Lower lobe of right lung (tissue), 2 donors: Measurements from ENCODE around the gene SOD3. TPM values are rescaled to one million over a fixed set of nuclear protein-coding genes. Genes with fewer than 3 reads are reported as not detected.

Experiments
- ATAC-seq, 2 donors: fragments of 200-7000 bp; cut with Tn5 transposase; one replicate each; pipeline ENCODE4 v1.9.1; 2020 to 2022; ENCODE audit warnings: mild to moderate bottlenecking in 2 of 2, moderate library complexity in 2 of 2
- DNase-seq: peaks from one replicate; pipeline ENCODE4 v3.0.0-alpha.2; 2020
- H3K27ac ChIP-seq: fragments of 200-600 bp; one replicate; pipeline ENCODE4 v1.8.0; 2022
- H3K27me3 ChIP-seq: fragments of 200-600 bp; one replicate; pipeline ENCODE4 v1.8.0; 2022; ENCODE audit warnings: low read depth
- H3K36me3 ChIP-seq: fragments of 200-600 bp; one replicate; pipeline ENCODE4 v1.8.0; 2022; ENCODE audit warnings: mild to moderate bottlenecking
- H3K4me1 ChIP-seq: fragments of 200-600 bp; one replicate; pipeline ENCODE4 v1.8.0; 2022
- H3K4me3 ChIP-seq: fragments of 200-600 bp; one replicate; pipeline ENCODE4 v1.8.0; 2022; ENCODE audit warnings: mild to moderate bottlenecking
- H3K9me3 ChIP-seq: fragments of 200-600 bp; one replicate; pipeline ENCODE4 v1.8.0; 2022
- CTCF ChIP-seq: fragments of 200-600 bp; IDR thresholded peaks from one replicate; pipeline ENCODE4 v1.8.0; 2022; ENCODE audit warnings: antibody characterized with exemption, mild to moderate bottlenecking
- intact Hi-C: fragments of 100-400 bp; cut with DNase I; formaldehyde crosslinking; loops from one replicate; pipeline ENCODE4 v1.11.0; 2022
- total RNA-seq: library from RNA; stranded (reverse); fragmentation: NEBNext Ultra II Directional; extraction: Animal tissue kit (Norgen Biotek cat#: 25700); gene quantifications from one replicate; pipeline ENCODE4 v1.2.1, GENCODE V29; 2021
- donor health status: DM: no; HTN: yes; CAD: no; lungs with severe emphysema.

The SOD3 gene
- total RNA-seq, 1 donor from 2014 or later, result 111 TPM

DNA sequence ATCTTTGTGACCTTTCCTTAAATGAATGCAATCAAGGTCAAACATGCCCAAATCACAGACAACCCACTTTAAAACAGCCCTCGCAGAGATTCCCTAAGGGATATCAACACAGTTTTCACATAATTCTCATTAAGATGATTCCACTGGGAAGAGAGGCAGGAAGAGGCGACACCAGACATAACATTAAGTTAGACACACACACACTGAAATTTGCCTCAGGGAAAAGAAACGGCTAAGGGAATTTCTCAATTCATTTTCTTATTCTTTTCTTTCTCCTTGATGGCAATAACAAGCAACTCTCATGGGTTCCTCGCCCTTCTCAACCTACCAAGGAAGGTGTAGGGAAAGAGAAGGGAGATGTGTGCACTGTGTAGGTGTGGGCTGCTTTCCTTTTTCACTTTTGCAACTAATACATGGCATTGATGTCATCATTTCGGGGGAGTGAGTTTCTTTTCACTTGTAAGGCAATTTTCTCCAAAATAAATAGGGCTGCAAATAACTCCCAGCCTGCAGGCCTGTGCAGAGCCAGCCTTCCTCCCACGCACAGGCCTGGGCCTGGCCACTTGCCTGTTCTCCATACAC is 41.4 kb downstream of the SOD3 start:
- Histone ChIP-seq H3K27ac (no peak overlapping the region), H3K36me3 (peaks cover 37% of the 10 kb centered on the region), H3K4me1 (no peaks in the 10 kb centered on the region), H3K4me3 (no peak overlapping the region), H3K9me3 (no peaks in the 10 kb centered on the region), H3K27me3 (no peaks in the 10 kb centered on the region)
- no peak for DNase-seq
- intact Hi-C loops, result no loop called here
- TF ChIP-seq CTCF, result no peak
- ATAC-seq, result no peak

DNA sequence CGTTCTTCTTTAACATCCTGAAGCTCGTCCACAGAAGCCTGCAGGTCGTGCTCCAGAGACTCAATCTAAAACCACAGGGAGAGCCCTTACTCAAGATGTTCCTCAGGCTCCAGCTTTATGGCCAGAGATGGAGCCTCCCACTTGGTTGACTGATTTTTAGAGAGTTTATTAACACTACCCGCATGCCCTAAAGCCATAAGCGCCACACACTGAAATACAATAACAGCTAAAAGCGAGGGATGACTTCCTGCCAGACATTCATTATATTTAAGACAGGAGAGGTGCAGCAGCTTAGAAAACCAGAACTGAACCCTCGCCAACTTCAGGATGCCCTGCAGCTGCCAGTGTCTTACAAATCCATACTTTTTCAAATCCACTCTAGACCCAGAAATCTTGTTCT is 42.0 kb downstream of the SOD3 start:
- ATAC-seq (no peak), DNase-seq (no peak)
- Histone ChIP-seq H3K36me3 (peaks cover 32% of the 10 kb centered on the region), H3K27me3 (no peaks in the 10 kb centered on the region), H3K9me3 (no peaks in the 10 kb centered on the region), H3K4me1 (no peaks in the 10 kb centered on the region), H3K4me3 (no peak overlapping the region), H3K27ac (no peak overlapping the region)
- intact Hi-C loops, result no loop called here
- no peak for TF ChIP-seq CTCF

GRCh38 chr4:24837781-24838180 is 42.4 kb downstream of the SOD3 start:
- peaks cover 3% of the 10 kb centered on the region for H3K4me1 ChIP-seq
- peaks cover 30% of the 10 kb centered on the region for H3K36me3 ChIP-seq
- no peak for DNase-seq
- H3K27me3 ChIP-seq, result no peaks in the 10 kb centered on the region
- TF ChIP-seq CTCF, result no peak
- no peak overlapping the region for H3K4me3 ChIP-seq
- no peaks in the 10 kb centered on the region for H3K9me3 ChIP-seq
- intact Hi-C loops, result no loop called here
- no peak for ATAC-seq
- H3K27ac ChIP-seq, result no peak overlapping the region

DNA sequence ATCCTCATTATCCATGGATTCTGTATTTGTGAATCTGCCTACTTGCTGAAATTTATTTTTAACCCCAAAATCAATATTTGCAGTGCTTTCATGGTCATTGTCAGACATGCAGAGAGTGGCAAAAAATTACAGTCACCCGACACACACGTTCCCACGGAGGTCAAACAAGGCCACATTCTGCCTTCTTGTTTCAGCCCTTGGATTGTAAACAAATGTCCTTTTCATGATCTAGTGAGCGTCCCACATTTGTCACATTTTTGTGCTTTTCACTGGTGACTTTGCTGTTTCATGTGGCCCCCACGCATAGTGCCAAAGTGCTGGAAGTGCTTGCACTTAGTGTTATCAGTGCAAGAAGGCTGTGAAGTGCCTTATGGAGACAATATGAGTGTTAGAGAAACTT is 45.0 kb downstream of the SOD3 start:
- Histone ChIP-seq H3K27me3 (no peaks in the 10 kb centered on the region), H3K9me3 (no peaks in the 10 kb centered on the region), H3K4me1 (peaks cover 3% of the 10 kb centered on the region), H3K27ac (no peak overlapping the region), H3K36me3 (peaks cover 8% of the 10 kb centered on the region), H3K4me3 (no peak overlapping the region)
- intact Hi-C loops, result no loop called here
- ATAC-seq (no peak), DNase-seq (no peak)
- no peak for TF ChIP-seq CTCF

- peaks cover 3% of the 10 kb centered on the region for H3K4me1 ChIP-seq
- no peak overlapping the region for H3K27ac ChIP-seq
- intact Hi-C loops, result no loop called here
- DNase-seq (no peak), ATAC-seq (no peak)
- no peak for TF ChIP-seq CTCF
- no peaks in the 10 kb centered on the region for H3K9me3 ChIP-seq
- H3K36me3 ChIP-seq, result peaks cover 8% of the 10 kb centered on the region
- no peak overlapping the region for H3K4me3 ChIP-seq
- no peaks in the 10 kb centered on the region for H3K27me3 ChIP-seq
Observed at GRCh38 chr4:24840826-24841543, 45.6 kb downstream of the SOD3 start.
